ENCODE results near the gene CCDC57.
"Not testable (repeated sequence)": the region's sequence is repeated elsewhere in the genome, so short reads cannot be mapped to it uniquely, and the experiment has no call there.

The CCDC57 gene

DNA sequence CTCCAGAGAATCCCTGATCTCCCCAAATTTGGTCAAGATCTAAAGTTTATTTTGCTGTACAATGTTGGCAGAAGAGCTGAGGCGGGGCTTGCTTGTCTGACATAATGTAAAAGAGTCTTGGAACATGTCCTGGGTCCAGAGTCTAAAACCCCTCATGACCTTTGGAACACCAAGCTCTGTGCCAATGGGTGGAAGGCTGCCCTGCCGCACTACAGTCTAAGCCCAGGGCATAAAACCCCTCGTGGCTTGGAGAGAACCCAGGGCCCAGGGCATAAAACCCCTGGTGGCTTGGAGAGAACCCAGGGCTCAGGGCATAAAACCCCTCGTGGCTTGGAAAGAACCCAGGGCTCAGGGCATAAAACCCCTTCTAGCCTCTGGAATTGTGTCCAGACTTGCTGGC lies 36.7 kb downstream of the CCDC57 start:
- Histone ChIP-seq H3K9me3 (ENCODE audit: control insufficient read depth in 1 of 2, low read length in 2 of 2) (no peaks in the 10 kb centered on the region), H3K9ac (ENCODE audit: low read depth in 1 of 2, low read length in 2 of 2) (no peak overlapping the region), H3K4me3 (ENCODE audit: low read depth in 1 of 2, low read length in 2 of 2) (no peak overlapping the region), H3K4me1 (ENCODE audit: control insufficient read depth in 1 of 2, insufficient read depth in 2 of 2, low read length in 2 of 2) (peaks cover 5 to 10% of the 10 kb centered on the region in 2 donors), H3K27me3 (ENCODE audit: control insufficient read depth in 1 of 2, insufficient read depth in 2 of 2, low read length in 2 of 2) (no peaks in the 10 kb centered on the region), H3K36me3 (ENCODE audit: control insufficient read depth in 1 of 2, insufficient read depth in 2 of 2, low read length in 2 of 2) (peaks cover 4 to 37% of the 10 kb centered on the region in 2 donors), H3K27ac (ENCODE audit: low read depth, low read length) (no peak overlapping the region)

DNA sequence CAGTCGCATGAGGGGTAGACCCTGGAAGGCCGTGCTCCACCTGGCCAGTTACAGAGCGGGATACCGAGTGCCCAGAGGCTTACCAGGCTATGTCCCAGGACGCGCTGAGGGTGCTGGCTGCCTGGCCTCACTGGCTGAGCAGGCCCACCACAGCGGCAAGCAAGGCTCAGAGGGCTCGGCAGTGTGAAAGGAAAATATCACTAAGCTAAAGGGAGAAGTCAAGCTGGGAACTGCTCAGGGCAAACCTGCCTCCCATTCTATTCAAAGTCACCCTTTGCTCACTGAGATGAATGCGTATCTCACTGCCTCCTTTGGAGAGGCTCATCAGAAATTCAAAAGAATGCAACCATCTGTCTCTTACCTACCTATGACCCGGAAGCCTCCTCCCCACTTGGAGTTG lies 37.4 kb downstream of the CCDC57 start:
- Histone ChIP-seq H3K9me3 (ENCODE audit: control insufficient read depth in 1 of 2, low read length in 2 of 2) (no peaks in the 10 kb centered on the region), H3K36me3 (ENCODE audit: control insufficient read depth in 1 of 2, insufficient read depth in 2 of 2, low read length in 2 of 2) (peaks cover 4 to 38% of the 10 kb centered on the region in 2 donors), H3K4me1 (ENCODE audit: control insufficient read depth in 1 of 2, insufficient read depth in 2 of 2, low read length in 2 of 2) (peaks cover 5 to 10% of the 10 kb centered on the region in 2 donors), H3K27me3 (ENCODE audit: control insufficient read depth in 1 of 2, insufficient read depth in 2 of 2, low read length in 2 of 2) (no peaks in the 10 kb centered on the region), H3K4me3 (ENCODE audit: low read depth in 1 of 2, low read length in 2 of 2) (no peak overlapping the region), H3K27ac (ENCODE audit: low read depth, low read length) (no peak overlapping the region), H3K9ac (ENCODE audit: low read depth in 1 of 2, low read length in 2 of 2) (no peak overlapping the region)

DNA sequence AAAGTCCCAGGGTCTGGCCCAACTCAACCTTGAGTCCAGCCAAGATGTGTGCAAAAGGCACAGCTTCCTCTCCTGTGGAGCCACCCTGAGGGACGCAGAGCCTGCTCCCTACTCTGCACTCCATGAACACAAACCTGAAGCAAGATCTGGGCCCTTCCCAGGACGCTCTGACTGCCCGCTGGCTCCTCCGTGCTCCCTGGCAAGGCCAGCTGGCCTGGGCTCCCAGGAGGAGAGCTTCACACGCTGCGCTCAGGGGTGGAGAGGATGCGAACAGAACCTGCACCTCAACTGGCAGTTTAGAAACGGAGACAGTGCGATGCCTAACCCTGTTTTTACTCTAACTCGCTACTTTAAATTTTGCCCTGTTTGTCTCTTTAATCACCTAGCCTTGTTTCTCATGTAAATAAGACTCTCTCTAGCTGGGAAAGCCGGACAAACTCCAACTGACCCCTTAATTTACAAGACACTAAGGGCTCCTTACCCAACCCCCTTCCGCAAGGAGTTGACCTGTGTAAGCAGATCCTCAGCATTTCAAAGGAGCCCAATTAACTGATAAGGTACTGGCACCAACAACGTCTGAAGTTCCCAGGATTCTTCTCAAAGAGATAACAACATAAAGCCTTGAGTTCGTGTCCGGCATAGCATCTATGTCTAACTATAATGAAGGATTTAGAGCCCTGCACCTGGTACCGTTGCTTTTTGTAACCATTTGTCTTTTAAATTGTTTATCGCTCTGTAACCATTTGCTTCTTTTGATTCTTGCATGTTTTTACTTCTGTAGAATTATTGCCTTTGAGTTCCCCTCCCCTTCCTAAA lies 38.4 kb downstream of the CCDC57 start:
- H3K9me3 ChIP-seq (ENCODE audit: control insufficient read depth in 1 of 2, low read length in 2 of 2); H3K27ac ChIP-seq (ENCODE audit: low read depth, low read length); H3K9ac ChIP-seq (ENCODE audit: low read depth in 1 of 2, low read length in 2 of 2); H3K4me1 ChIP-seq (ENCODE audit: control insufficient read depth in 1 of 2, insufficient read depth in 2 of 2, low read length in 2 of 2); H3K4me3 ChIP-seq (ENCODE audit: low read depth in 1 of 2, low read length in 2 of 2); H3K27me3 ChIP-seq (ENCODE audit: control insufficient read depth in 1 of 2, insufficient read depth in 2 of 2, low read length in 2 of 2): not testable (repeated sequence)
- peaks cover 4 to 36% of the 10 kb centered on the region in 2 donors for H3K36me3 ChIP-seq (ENCODE audit: control insufficient read depth in 1 of 2, insufficient read depth in 2 of 2, low read length in 2 of 2)

DNA sequence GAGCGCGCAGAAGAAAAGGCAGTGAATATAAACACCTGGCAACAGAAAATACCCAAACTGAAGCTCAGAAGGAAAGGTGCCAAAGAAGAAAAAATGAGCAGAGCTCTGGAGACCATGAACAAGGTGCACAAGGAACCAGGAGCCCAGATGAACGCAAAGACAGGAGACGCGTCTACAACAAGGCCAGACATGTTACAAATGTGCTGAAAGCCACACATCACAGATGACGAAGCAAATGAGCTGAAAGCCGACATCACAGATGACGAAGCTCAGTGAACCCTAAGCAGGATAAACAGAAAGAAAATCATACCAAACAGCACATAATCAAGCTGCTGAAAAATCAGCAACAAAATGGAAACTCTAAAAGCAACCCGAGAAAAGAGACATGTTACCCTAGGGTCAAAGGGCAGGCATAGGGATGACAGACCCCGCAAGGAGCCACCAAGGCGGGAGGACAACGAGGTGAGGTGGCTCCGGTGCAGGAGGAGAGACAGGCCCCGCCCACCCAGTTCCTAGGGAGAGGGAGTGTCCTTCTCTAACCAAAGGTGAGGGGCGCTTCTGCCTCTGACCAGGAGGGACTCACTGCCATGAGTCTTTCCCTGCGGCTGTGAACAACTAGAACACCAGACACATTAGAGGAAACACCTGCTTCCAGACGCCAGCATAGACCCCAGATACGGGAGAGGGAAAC lies 39.1 kb downstream of the CCDC57 start:
- Histone ChIP-seq H3K36me3 (ENCODE audit: control insufficient read depth in 1 of 2, insufficient read depth in 2 of 2, low read length in 2 of 2) (peaks cover 4 to 37% of the 10 kb centered on the region in 2 donors), H3K9ac (ENCODE audit: low read depth in 1 of 2, low read length in 2 of 2) (no peak overlapping the region), H3K27ac (ENCODE audit: low read depth, low read length) (no peak overlapping the region), H3K4me3 (ENCODE audit: low read depth in 1 of 2, low read length in 2 of 2) (no peak overlapping the region), H3K27me3 (ENCODE audit: control insufficient read depth in 1 of 2, insufficient read depth in 2 of 2, low read length in 2 of 2) (no peaks in the 10 kb centered on the region), H3K4me1 (ENCODE audit: control insufficient read depth in 1 of 2, insufficient read depth in 2 of 2, low read length in 2 of 2) (peaks cover 3 to 10% of the 10 kb centered on the region in 2 donors), H3K9me3 (ENCODE audit: control insufficient read depth in 1 of 2, low read length in 2 of 2) (no peaks in the 10 kb centered on the region)

GRCh38 chr17:82172486-82173160 lies 40.0 kb downstream of the CCDC57 start:
- H3K4me3 ChIP-seq (ENCODE audit: low read depth in 1 of 2, low read length in 2 of 2), result no peak overlapping the region
- H3K27ac ChIP-seq (ENCODE audit: low read depth, low read length), result no peak overlapping the region
- peaks cover 0 to 10% of the 10 kb centered on the region in 2 donors for H3K4me1 ChIP-seq (ENCODE audit: control insufficient read depth in 1 of 2, insufficient read depth in 2 of 2, low read length in 2 of 2)
- peaks cover 4 to 34% of the 10 kb centered on the region in 2 donors for H3K36me3 ChIP-seq (ENCODE audit: control insufficient read depth in 1 of 2, insufficient read depth in 2 of 2, low read length in 2 of 2)
- H3K9ac ChIP-seq (ENCODE audit: low read depth in 1 of 2, low read length in 2 of 2), result no peak overlapping the region
- H3K27me3 ChIP-seq (ENCODE audit: control insufficient read depth in 1 of 2, insufficient read depth in 2 of 2, low read length in 2 of 2), result no peaks in the 10 kb centered on the region
- no peaks in the 10 kb centered on the region for H3K9me3 ChIP-seq (ENCODE audit: control insufficient read depth in 1 of 2, low read length in 2 of 2)

DNA sequence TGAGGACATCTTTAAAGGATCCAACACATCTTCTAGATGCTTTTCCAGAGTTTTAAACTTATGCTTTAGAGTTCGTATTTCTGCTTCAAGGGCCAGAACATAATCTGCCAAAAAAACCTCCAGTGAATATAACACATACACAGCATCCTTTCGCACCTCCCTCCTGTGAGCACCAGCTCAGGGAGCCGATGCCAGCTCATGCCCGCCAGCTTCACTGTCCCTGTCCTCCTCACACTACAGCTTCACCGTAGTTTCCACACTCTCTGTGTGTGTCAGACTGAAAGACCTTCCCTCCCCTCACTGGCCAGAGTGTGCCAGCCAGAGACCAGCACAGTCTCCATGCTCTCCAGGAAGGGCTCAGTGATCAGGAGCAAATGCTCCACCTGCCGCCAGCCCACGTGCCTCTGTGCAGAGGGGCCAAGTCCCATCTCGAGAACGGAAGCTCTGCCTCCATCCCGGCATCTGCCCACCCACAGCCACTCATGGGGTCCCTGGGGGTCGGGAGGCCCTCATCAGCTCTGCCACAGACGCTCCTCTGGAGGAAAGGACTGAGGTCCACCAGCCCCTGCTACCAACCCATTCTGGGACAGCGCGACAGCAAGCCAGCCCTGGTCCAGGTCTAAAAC lies 40.8 kb downstream of the CCDC57 start:
- no peak overlapping the region for H3K4me3 ChIP-seq (ENCODE audit: low read depth in 1 of 2, low read length in 2 of 2)
- no peaks in the 10 kb centered on the region for H3K9me3 ChIP-seq (ENCODE audit: control insufficient read depth in 1 of 2, low read length in 2 of 2)
- H3K27ac ChIP-seq (ENCODE audit: low read depth, low read length), result no peak overlapping the region
- no peaks in the 10 kb centered on the region for H3K27me3 ChIP-seq (ENCODE audit: control insufficient read depth in 1 of 2, insufficient read depth in 2 of 2, low read length in 2 of 2)
- no peak overlapping the region for H3K9ac ChIP-seq (ENCODE audit: low read depth in 1 of 2, low read length in 2 of 2)
- H3K4me1 ChIP-seq (ENCODE audit: control insufficient read depth in 1 of 2, insufficient read depth in 2 of 2, low read length in 2 of 2), result peaks cover 0 to 10% of the 10 kb centered on the region in 2 donors
- H3K36me3 ChIP-seq (ENCODE audit: control insufficient read depth in 1 of 2, insufficient read depth in 2 of 2, low read length in 2 of 2), result peaks cover 4 to 34% of the 10 kb centered on the region in 2 donors

- Histone ChIP-seq H3K4me1 (ENCODE audit: control insufficient read depth in 1 of 2, insufficient read depth in 2 of 2, low read length in 2 of 2) (peaks cover 0 to 2% of the 10 kb centered on the region in 2 donors), H3K9me3 (ENCODE audit: control insufficient read depth in 1 of 2, low read length in 2 of 2) (no peaks in the 10 kb centered on the region), H3K36me3 (ENCODE audit: control insufficient read depth in 1 of 2, insufficient read depth in 2 of 2, low read length in 2 of 2) (peaks cover 4 to 37% of the 10 kb centered on the region in 2 donors), H3K9ac (ENCODE audit: low read depth in 1 of 2, low read length in 2 of 2) (no peak overlapping the region), H3K27me3 (ENCODE audit: control insufficient read depth in 1 of 2, insufficient read depth in 2 of 2, low read length in 2 of 2) (no peaks in the 10 kb centered on the region), H3K4me3 (ENCODE audit: low read depth in 1 of 2, low read length in 2 of 2) (no peak overlapping the region), H3K27ac (ENCODE audit: low read depth, low read length) (no peak overlapping the region)
These were observed 42.2 kb downstream of the CCDC57 start for GRCh38 chr17:82170412-82170961.

DNA sequence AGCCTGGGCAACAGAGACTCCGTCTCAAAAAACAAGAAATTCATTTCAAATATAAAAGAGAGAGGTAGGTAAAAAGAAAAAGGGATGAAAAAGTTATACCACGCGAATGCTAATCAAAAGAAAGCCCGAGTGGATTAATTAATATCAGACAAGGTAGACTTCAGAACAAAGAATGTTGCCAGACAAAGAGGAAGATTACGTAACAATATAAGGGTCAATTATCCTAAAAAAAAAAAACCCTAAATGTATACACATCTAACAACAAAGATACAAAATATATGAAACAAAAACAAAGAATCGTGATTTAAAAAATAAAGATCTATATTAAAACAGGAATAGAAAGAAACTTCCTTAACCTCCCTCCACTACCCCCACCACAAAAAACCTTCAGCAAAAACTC lies 44.1 kb downstream of the CCDC57 start:
- peaks cover 4 to 31% of the 10 kb centered on the region in 2 donors for H3K36me3 ChIP-seq (ENCODE audit: control insufficient read depth in 1 of 2, insufficient read depth in 2 of 2, low read length in 2 of 2)
- H3K4me1 ChIP-seq (ENCODE audit: control insufficient read depth in 1 of 2, insufficient read depth in 2 of 2, low read length in 2 of 2), result no peaks in the 10 kb centered on the region
- H3K9ac ChIP-seq (ENCODE audit: low read depth in 1 of 2, low read length in 2 of 2), result no peak overlapping the region
- no peaks in the 10 kb centered on the region for H3K9me3 ChIP-seq (ENCODE audit: control insufficient read depth in 1 of 2, low read length in 2 of 2)
- no peaks in the 10 kb centered on the region for H3K27me3 ChIP-seq (ENCODE audit: control insufficient read depth in 1 of 2, insufficient read depth in 2 of 2, low read length in 2 of 2)
- no peak overlapping the region for H3K27ac ChIP-seq (ENCODE audit: low read depth, low read length)
- no peak overlapping the region for H3K4me3 ChIP-seq (ENCODE audit: low read depth in 1 of 2, low read length in 2 of 2)

- peaks cover 0 to 30% of the 10 kb centered on the region in 2 donors for H3K36me3 ChIP-seq (ENCODE audit: control insufficient read depth in 1 of 2, insufficient read depth in 2 of 2, low read length in 2 of 2)
- no peaks in the 10 kb centered on the region for H3K4me1 ChIP-seq (ENCODE audit: control insufficient read depth in 1 of 2, insufficient read depth in 2 of 2, low read length in 2 of 2)
- H3K27ac ChIP-seq (ENCODE audit: low read depth, low read length), result no peak overlapping the region
- no peaks in the 10 kb centered on the region for H3K27me3 ChIP-seq (ENCODE audit: control insufficient read depth in 1 of 2, insufficient read depth in 2 of 2, low read length in 2 of 2)
- H3K9ac ChIP-seq (ENCODE audit: low read depth in 1 of 2, low read length in 2 of 2), result no peak overlapping the region
- no peaks in the 10 kb centered on the region for H3K9me3 ChIP-seq (ENCODE audit: control insufficient read depth in 1 of 2, low read length in 2 of 2)
- no peak overlapping the region for H3K4me3 ChIP-seq (ENCODE audit: low read depth in 1 of 2, low read length in 2 of 2)
These were observed 45.6 kb downstream of the CCDC57 start for GRCh38 chr17:82167028-82167427.

Measured in duodenal mucosa (tissue), 2 donors.